RWPE2 (cell line): ENCODE measurements around the gene ZNF469.

Source experiments
- ATAC-seq: fragments of 200-7000 bp; cut with Tn5 transposase; 3 replicates; pipeline ENCODE4 v1.9.1; 2021; ENCODE audit warnings: low read depth
- DNase-seq: peaks from one replicate; pipeline ENCODE4 v3.0.0-alpha.2; 2020; ENCODE audit warnings: low spot score
- H3K27ac ChIP-seq: fragments of 450-650 bp; 2 replicates; pipeline ENCODE4 v1.5.1; 2017; ENCODE audit warnings: mild to moderate bottlenecking; ENCODE audit not compliant: poor library complexity, severe bottlenecking
- H3K27me3 ChIP-seq: fragments of 250-450 bp; sonication (Bioruptor Pico); 2 replicates; pipeline ENCODE4 v1.5.1; 2021; ENCODE audit warnings: mild to moderate bottlenecking, moderate library complexity; ENCODE audit not compliant: insufficient read depth, poor library complexity, severe bottlenecking
- H3K36me3 ChIP-seq: fragments of 250-450 bp; sonication (Bioruptor Pico); 2 replicates; pipeline ENCODE4 v1.5.1; 2020; ENCODE audit warnings: low read depth, mild to moderate bottlenecking, moderate library complexity
- H3K4me1 ChIP-seq: fragments of 250-450 bp; sonication (Bioruptor Pico); 2 replicates; pipeline ENCODE4 v1.5.1; 2021; ENCODE audit warnings: mild to moderate bottlenecking, moderate library complexity; ENCODE audit not compliant: insufficient read depth, poor library complexity, severe bottlenecking
- H3K4me3 ChIP-seq: fragments of 250-450 bp; sonication (Bioruptor Pico); 2 replicates; pipeline ENCODE4 v1.5.1; 2021; ENCODE audit warnings: mild to moderate bottlenecking, moderate library complexity; ENCODE audit not compliant: severe bottlenecking
- H3K9me3 ChIP-seq: fragments of 250-450 bp; sonication (Bioruptor Pico); 2 replicates; pipeline ENCODE4 v1.5.1; 2021; ENCODE audit warnings: mild to moderate bottlenecking, moderate library complexity; ENCODE audit not compliant: severe bottlenecking
- TF ChIP-seq, protein P1 (sequence below): fragments of 450-650 bp; IDR thresholded peaks from one replicate; pipeline ENCODE4 v1.5.1; 2017; ENCODE audit warnings: mild to moderate bottlenecking, moderate library complexity; ENCODE audit not compliant: poor library complexity, severe bottlenecking

Gene ZNF469

DNA sequence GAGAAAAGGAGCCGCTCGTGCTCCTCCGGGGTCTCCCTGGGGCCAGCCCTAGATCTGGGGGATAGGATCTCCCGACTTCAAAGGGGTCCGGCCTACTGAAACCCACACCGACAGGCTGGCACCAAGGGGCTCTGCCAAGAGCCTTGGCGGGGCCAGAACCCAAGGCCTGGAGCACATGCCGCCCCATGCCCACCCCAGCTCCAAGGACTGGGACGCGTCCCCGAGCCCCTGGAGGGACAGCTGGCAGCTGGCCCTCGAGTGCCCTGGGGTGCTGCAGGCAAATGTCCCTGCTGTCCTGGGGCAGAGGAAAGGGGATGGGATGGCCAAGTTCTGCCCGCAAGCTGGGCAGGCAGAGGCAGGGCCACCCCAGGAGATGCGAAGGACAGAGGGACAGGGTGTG lies 38.5 kb downstream of the ZNF469 start:
- Histone ChIP-seq H3K4me1 (no peaks in the 10 kb centered on the region), H3K4me3 (no peak overlapping the region), H3K9me3 (no peaks in the 10 kb centered on the region), H3K36me3 (no peaks in the 10 kb centered on the region), H3K27ac (no peak overlapping the region), H3K27me3 (no peaks in the 10 kb centered on the region)
- TF ChIP-seq, protein P1, sequence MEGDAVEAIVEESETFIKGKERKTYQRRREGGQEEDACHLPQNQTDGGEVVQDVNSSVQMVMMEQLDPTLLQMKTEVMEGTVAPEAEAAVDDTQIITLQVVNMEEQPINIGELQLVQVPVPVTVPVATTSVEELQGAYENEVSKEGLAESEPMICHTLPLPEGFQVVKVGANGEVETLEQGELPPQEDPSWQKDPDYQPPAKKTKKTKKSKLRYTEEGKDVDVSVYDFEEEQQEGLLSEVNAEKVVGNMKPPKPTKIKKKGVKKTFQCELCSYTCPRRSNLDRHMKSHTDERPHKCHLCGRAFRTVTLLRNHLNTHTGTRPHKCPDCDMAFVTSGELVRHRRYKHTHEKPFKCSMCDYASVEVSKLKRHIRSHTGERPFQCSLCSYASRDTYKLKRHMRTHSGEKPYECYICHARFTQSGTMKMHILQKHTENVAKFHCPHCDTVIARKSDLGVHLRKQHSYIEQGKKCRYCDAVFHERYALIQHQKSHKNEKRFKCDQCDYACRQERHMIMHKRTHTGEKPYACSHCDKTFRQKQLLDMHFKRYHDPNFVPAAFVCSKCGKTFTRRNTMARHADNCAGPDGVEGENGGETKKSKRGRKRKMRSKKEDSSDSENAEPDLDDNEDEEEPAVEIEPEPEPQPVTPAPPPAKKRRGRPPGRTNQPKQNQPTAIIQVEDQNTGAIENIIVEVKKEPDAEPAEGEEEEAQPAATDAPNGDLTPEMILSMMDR: no peak
- ATAC-seq (no peak), DNase-seq (no peak)

GRCh38 chr16:88421871-88422433 lies 39.2 kb downstream of the ZNF469 start:
- no peak overlapping the region for H3K4me3 ChIP-seq
- no peak overlapping the region for H3K27ac ChIP-seq
- no peaks in the 10 kb centered on the region for H3K4me1 ChIP-seq
- DNase-seq (no peak), ATAC-seq (no peak)
- H3K9me3 ChIP-seq: no peaks in the 10 kb centered on the region
- no peaks in the 10 kb centered on the region for H3K27me3 ChIP-seq
- TF ChIP-seq, protein P1: no peak
- H3K36me3 ChIP-seq: no peaks in the 10 kb centered on the region

- H3K27ac ChIP-seq: no peak overlapping the region
- H3K27me3 ChIP-seq: no peaks in the 10 kb centered on the region
- H3K4me1 ChIP-seq: no peaks in the 10 kb centered on the region
- no peak for DNase-seq
- no peaks in the 10 kb centered on the region for H3K9me3 ChIP-seq
- no peak for ATAC-seq
- TF ChIP-seq, protein P1: no peak
- no peaks in the 10 kb centered on the region for H3K36me3 ChIP-seq
- no peak overlapping the region for H3K4me3 ChIP-seq
Measured at GRCh38 chr16:88422733-88423447, 40.1 kb downstream of the ZNF469 start.

GRCh38 chr16:88423448-88423850 lies 40.7 kb downstream of the ZNF469 start:
- H3K9me3 ChIP-seq: no peaks in the 10 kb centered on the region
- H3K27me3 ChIP-seq: no peaks in the 10 kb centered on the region
- TF ChIP-seq, protein P1: no peak
- no peaks in the 10 kb centered on the region for H3K4me1 ChIP-seq
- no peak for ATAC-seq
- H3K36me3 ChIP-seq: no peaks in the 10 kb centered on the region
- DNase-seq: no peak
- no peak overlapping the region for H3K4me3 ChIP-seq
- no peak overlapping the region for H3K27ac ChIP-seq
